ENCODE data around the gene TAS2R8. TPM values are rescaled to one million over a fixed set of nuclear protein-coding genes. Genes with fewer than 3 reads are reported as not detected.

TAS2R8 gene
- total RNA-seq, 1 experiment from 2014 or later, result not detected

- TF ChIP-seq POLR2AphosphoS5 (IDR thresholded peaks at IDR 0.05; ENCODE audit: low read depth, low read length) (no peak), CBX3 (IDR thresholded peaks at IDR 0.05; ENCODE audit: low read depth) (no peak)
These were observed 46.7 kb upstream of the TAS2R8 start (continued) for GRCh38 chr12:10853776-10854175.

- intact Hi-C loops (cut with micrococcal nuclease), result no loop called here
- ATAC-seq, result no peak
- Histone ChIP-seq H3K27ac (ENCODE audit: low read depth, low read length) (no peak overlapping the region), H3K79me2 (ENCODE audit: insufficient read depth, low read length) (no peaks in the 10 kb centered on the region), H3K4me2 (ENCODE audit: low read length) (no peak overlapping the region), H3K9ac (ENCODE audit: low read length) (no peak overlapping the region), H3K36me3 (ENCODE audit: control insufficient read depth in 1 of 2, insufficient read depth in 2 of 2, low read length in 2 of 2) (no peaks in the 10 kb centered on the region), H3K9me3 (ENCODE audit: control insufficient read depth in 1 of 2, insufficient read depth in 1 of 2, low read depth in 1 of 2, low read length in 2 of 2) (no peaks in the 10 kb centered on the region), H2AFZ (ENCODE audit: low read depth, low read length, poor library complexity, severe bottlenecking) (no peak overlapping the region), H3K9me2 (ENCODE audit: insufficient read depth) (no peaks in the 10 kb centered on the region), H3K4me3 (replicated peaks in 1 of 2; ENCODE audit: low read depth in 1 of 2, low read length in 2 of 2) (no peak overlapping the region), H3K4me1 (ENCODE audit: control insufficient read depth in 1 of 2, insufficient read depth in 2 of 2, low read length in 2 of 2) (peaks cover 0 to 9% of the 10 kb centered on the region in 2 experiments; a peak in 1 of 4 replicates), H3K27me3 (ENCODE audit: insufficient read depth, low read length) (no peaks in the 10 kb centered on the region), H4K20me1 (ENCODE audit: insufficient read depth) (no peaks in the 10 kb centered on the region)
- no TSS peak for BruUV-seq (replicated peaks)
- ChIA-PET RAD21 (ENCODE audit: low non-redundant PET in 1 of 2, low total read pairs in 2 of 2, uncharacterized antibody in 2 of 2, unreplicated experiment in 2 of 2) (no interaction called here), POLR2A (no interaction called here), CTCF (no interaction called here)
- DNase-seq (ENCODE audit: low read depth, low spot score), result no peak
- TF ChIP-seq TCF7L2 (IDR thresholded peaks at IDR 0.05; ENCODE audit: borderline replicate concordance, extremely low read depth, insufficient read depth, insufficient read length) (no peak), ELF1 (IDR thresholded peaks at IDR 0.05; ENCODE audit: borderline replicate concordance, low read depth) (no peak), ATF3 (IDR thresholded peaks at IDR 0.05) (no peak)
These were observed 44.3 kb upstream of the TAS2R8 start for GRCh38 chr12:10851243-10851858.

- Histone ChIP-seq H3K4me2 (ENCODE audit: low read length) (no peak within 1 kb of the TSS), H3K79me2 (ENCODE audit: insufficient read depth, low read length) (no peaks in the 10 kb centered on the region), H3K9me3 (ENCODE audit: control insufficient read depth in 1 of 2, insufficient read depth in 1 of 2, low read depth in 1 of 2, low read length in 2 of 2) (no peaks in the 10 kb centered on the region), H3K27ac (ENCODE audit: low read depth, low read length) (no peak within 1 kb of the TSS), H4K20me1 (ENCODE audit: insufficient read depth) (no peaks in the 10 kb centered on the region), H3K36me3 (ENCODE audit: control insufficient read depth in 1 of 2, insufficient read depth in 2 of 2, low read length in 2 of 2) (no peaks in the 10 kb centered on the region), H2AFZ (ENCODE audit: low read depth, low read length, poor library complexity, severe bottlenecking) (no peak within 1 kb of the TSS), H3K27me3 (ENCODE audit: insufficient read depth, low read length) (no peaks in the 10 kb centered on the region), H3K9ac (ENCODE audit: low read length) (no peak within 1 kb of the TSS), H3K4me3 (replicated peaks in 1 of 2; ENCODE audit: low read depth in 1 of 2, low read length in 2 of 2) (no peak within 1 kb of the TSS), H3K4me1 (ENCODE audit: control insufficient read depth in 1 of 2, insufficient read depth in 2 of 2, low read length in 2 of 2) (peaks cover 0 to 9% of the 10 kb centered on the region in 2 experiments; a peak in 1 of 4 replicates), H3K9me2 (ENCODE audit: insufficient read depth) (no peaks in the 10 kb centered on the region)
- CTCF ChIA-PET, result no interaction called here
- RAD21 ChIA-PET (ENCODE audit: low non-redundant PET in 1 of 2, low total read pairs in 2 of 2, uncharacterized antibody in 2 of 2, unreplicated experiment in 2 of 2), result no interaction called here
- no TSS peak for BruUV-seq (replicated peaks)
- DNase-seq (ENCODE audit: low read depth, low spot score) (no peak), ATAC-seq (no peak)
- POLR2A ChIA-PET, result no interaction called here
- intact Hi-C loops (cut with micrococcal nuclease), result no loop called here
- TF ChIP-seq CEBPB (IDR thresholded peaks at IDR 0.05; ENCODE audit: low read depth) (no peak), FOSL1 (IDR thresholded peaks at IDR 0.05; ENCODE audit: low read depth) (no peak)
These were observed 42.4 kb upstream of the TAS2R8 start, which contains the start of gene PRR4 for GRCh38 chr12:10849425-10849878. TSS of gene PRR4 (minus strand) at chr12:10849475. CDS start at chr12:10849437, 38 bp downstream.
